ENCODE measurements around the gene MIER3.

Gene MIER3

GRCh38 chr5:56988490-56988889 is 36.6 kb upstream of the MIER3 start:
- H3K4me3 ChIP-seq (ENCODE audit: severe bottlenecking): no peak overlapping the region
- no peaks in the 10 kb centered on the region for H3K27me3 ChIP-seq (ENCODE audit: insufficient read depth, poor library complexity, severe bottlenecking)
- H3K9me3 ChIP-seq (ENCODE audit: severe bottlenecking): no peaks in the 10 kb centered on the region
- TF ChIP-seq CTCF (IDR thresholded peaks at IDR 0.05; ENCODE audit: poor library complexity, severe bottlenecking): no peak
- no peaks in the 10 kb centered on the region for H3K4me1 ChIP-seq (ENCODE audit: insufficient read depth, poor library complexity, severe bottlenecking)
- H3K27ac ChIP-seq (ENCODE audit: poor library complexity, severe bottlenecking): no peak overlapping the region
- no peaks in the 10 kb centered on the region for H3K36me3 ChIP-seq (ENCODE audit: low read depth)
- DNase-seq (ENCODE audit: low spot score): no peak
- ATAC-seq (ENCODE audit: low read depth): no peak

- H3K36me3 ChIP-seq (ENCODE audit: low read depth): no peaks in the 10 kb centered on the region
- no peaks in the 10 kb centered on the region for H3K9me3 ChIP-seq (ENCODE audit: severe bottlenecking)
- H3K27ac ChIP-seq (ENCODE audit: poor library complexity, severe bottlenecking): no peak overlapping the region
- H3K27me3 ChIP-seq (ENCODE audit: insufficient read depth, poor library complexity, severe bottlenecking): no peaks in the 10 kb centered on the region
- ATAC-seq (ENCODE audit: low read depth) (no peak), DNase-seq (ENCODE audit: low spot score) (no peak)
- no peak for TF ChIP-seq CTCF (IDR thresholded peaks at IDR 0.05; ENCODE audit: poor library complexity, severe bottlenecking)
- no peak overlapping the region for H3K4me3 ChIP-seq (ENCODE audit: severe bottlenecking)
- H3K4me1 ChIP-seq (ENCODE audit: insufficient read depth, poor library complexity, severe bottlenecking): no peaks in the 10 kb centered on the region
Measured at GRCh38 chr5:56987171-56987570, 35.2 kb upstream of the MIER3 start.

- Histone ChIP-seq H3K9me3 (ENCODE audit: severe bottlenecking) (no peaks in the 10 kb centered on the region), H3K4me1 (ENCODE audit: insufficient read depth, poor library complexity, severe bottlenecking) (no peaks in the 10 kb centered on the region), H3K27me3 (ENCODE audit: insufficient read depth, poor library complexity, severe bottlenecking) (no peaks in the 10 kb centered on the region), H3K36me3 (ENCODE audit: low read depth) (no peaks in the 10 kb centered on the region), H3K27ac (ENCODE audit: poor library complexity, severe bottlenecking) (no peak overlapping the region), H3K4me3 (ENCODE audit: severe bottlenecking) (no peak overlapping the region)
- peak; percentile 73 for ATAC-seq (ENCODE audit: low read depth)
- TF ChIP-seq CTCF (IDR thresholded peaks at IDR 0.05; ENCODE audit: poor library complexity, severe bottlenecking): no peak
- DNase-seq (ENCODE audit: low spot score): no peak
Measured at GRCh38 chr5:56986626-56986947, 34.7 kb upstream of the MIER3 start.

- H3K36me3 ChIP-seq (ENCODE audit: low read depth): no peaks in the 10 kb centered on the region
- no peaks in the 10 kb centered on the region for H3K4me1 ChIP-seq (ENCODE audit: insufficient read depth, poor library complexity, severe bottlenecking)
- H3K27me3 ChIP-seq (ENCODE audit: insufficient read depth, poor library complexity, severe bottlenecking): no peaks in the 10 kb centered on the region
- ATAC-seq (ENCODE audit: low read depth) (no peak; the same call in 2 of the 3 replicates), DNase-seq (ENCODE audit: low spot score) (no peak)
- no peaks in the 10 kb centered on the region for H3K9me3 ChIP-seq (ENCODE audit: severe bottlenecking)
- H3K27ac ChIP-seq (ENCODE audit: poor library complexity, severe bottlenecking): no peak overlapping the region
- no peak for TF ChIP-seq CTCF (IDR thresholded peaks at IDR 0.05; ENCODE audit: poor library complexity, severe bottlenecking)
- no peak overlapping the region for H3K4me3 ChIP-seq (ENCODE audit: severe bottlenecking)
Measured at GRCh38 chr5:56985936-56986625, 34.2 kb upstream of the MIER3 start.

GRCh38 chr5:56984445-56984844 is 32.5 kb upstream of the MIER3 start:
- Histone ChIP-seq H3K27ac (ENCODE audit: poor library complexity, severe bottlenecking) (no peak overlapping the region), H3K9me3 (ENCODE audit: severe bottlenecking) (no peaks in the 10 kb centered on the region), H3K4me1 (ENCODE audit: insufficient read depth, poor library complexity, severe bottlenecking) (no peaks in the 10 kb centered on the region), H3K36me3 (ENCODE audit: low read depth) (no peaks in the 10 kb centered on the region), H3K27me3 (ENCODE audit: insufficient read depth, poor library complexity, severe bottlenecking) (no peaks in the 10 kb centered on the region), H3K4me3 (ENCODE audit: severe bottlenecking) (no peak overlapping the region)
- ATAC-seq (ENCODE audit: low read depth): no peak
- TF ChIP-seq CTCF (IDR thresholded peaks at IDR 0.05; ENCODE audit: poor library complexity, severe bottlenecking): no peak
- no peak for DNase-seq (ENCODE audit: low spot score)
